Endodermal cell (in vitro differentiated cells): Measurements from ENCODE around the gene NKPD1. TPM values are rescaled to one million over a fixed set of nuclear protein-coding genes. Genes with fewer than 3 reads are reported as not detected.

Source experiments
- DNase-seq: peaks from one replicate; pipeline ENCODE4 v3.0.0-alpha.2; 2017
- H3K27ac ChIP-seq: 2 replicates; pipeline ENCODE4 v1.5.1; 2013; ENCODE audit warnings: mild to moderate bottlenecking, low read depth, low read length, moderate library complexity
- H3K27me3 ChIP-seq: 2 replicates; pipeline ENCODE4 v1.6.1; 2013; ENCODE audit warnings: mild to moderate bottlenecking, low read length, moderate library complexity; ENCODE audit not compliant: insufficient read depth, control insufficient read depth, poor library complexity, severe bottlenecking
- H3K36me3 ChIP-seq: 2 replicates; pipeline ENCODE4 v1.7.0; 2013; ENCODE audit warnings: mild to moderate bottlenecking, low read length, moderate library complexity; ENCODE audit not compliant: control insufficient read depth, insufficient read depth
- H3K4me1 ChIP-seq: one replicate; pipeline ENCODE4 v1.7.0; 2013; ENCODE audit warnings: low read length; ENCODE audit not compliant: control insufficient read depth, insufficient read depth
- H3K4me3 ChIP-seq: 2 replicates; pipeline ENCODE4 v1.5.1; 2013; ENCODE audit warnings: mild to moderate bottlenecking, low read length, moderate library complexity
- H3K9ac ChIP-seq: 2 replicates; pipeline ENCODE4 v1.6.1; 2013; ENCODE audit warnings: mild to moderate bottlenecking, low read length, moderate library complexity; ENCODE audit not compliant: poor library complexity, severe bottlenecking; ENCODE audit errors: extremely low read depth
- H3K9me3 ChIP-seq: 2 replicates; pipeline ENCODE4 v1.6.1; 2013; ENCODE audit warnings: mild to moderate bottlenecking, low read length, moderate library complexity; ENCODE audit not compliant: control insufficient read depth
- H3K27ac Mint-ChIP-seq: 2 replicates; pipeline ENCODE4 v1.8.0; 2020; ENCODE audit warnings: mixed read lengths
- H3K27me3 Mint-ChIP-seq: 2 replicates; pipeline ENCODE4 v1.8.0; 2021; ENCODE audit warnings: mild to moderate bottlenecking, mixed read lengths; ENCODE audit not compliant: insufficient read depth
- H3K36me3 Mint-ChIP-seq: 2 replicates; pipeline ENCODE4 v1.8.0; 2020; ENCODE audit warnings: low read depth, mixed read lengths
- H3K4me1 Mint-ChIP-seq: 2 replicates; pipeline ENCODE4 v1.8.0; 2020; ENCODE audit warnings: mixed read lengths
- H3K4me3 Mint-ChIP-seq: 2 replicates; pipeline ENCODE4 v1.8.0; 2020; ENCODE audit warnings: mild to moderate bottlenecking, moderate library complexity, mixed read lengths
- H3K9me3 Mint-ChIP-seq: 2 replicates; pipeline ENCODE4 v1.8.0; 2020; ENCODE audit warnings: mild to moderate bottlenecking, mixed read lengths
- WGBS, 2 experiments: methylation state at CpG; one replicate each; pipeline versions ENCODE4 v1.1.5 to v1.1.7; 2013; ENCODE audit warnings: missing lambda C conversion rate in 2 of 2, mixed read lengths in 1 of 2; ENCODE audit not compliant: insufficient coverage in 1 of 2, insufficient read length in 1 of 2; 5-methylcytosine and 5-hydroxymethylcytosine counted together
- total RNA-seq, 2 donors: library from RNA; stranded (reverse); fragmentation: NEBNext Ultra II Directional in 1 of 2; extraction: Animal tissue kit (Norgen Biotek cat#: 25700) in 1 of 2; gene quantifications; 2 replicates in 1 of 2; 3 replicates in 1 of 2; pipeline ENCODE4 v1.2.1, GENCODE V29; 2021
- TF ChIP-seq, protein P1 (sequence below): fragments of 200-600 bp; sonication (generic); conservative IDR thresholded peaks from 2 replicates; pipeline ENCODE4 v1.5.0; 2021; ENCODE audit warnings: antibody characterized with exemption, mild to moderate bottlenecking

NKPD1 gene
- total RNA-seq, 2 donors from 2014 or later, result 0.15 to 0.22 TPM

- 94 to 97% methylated on average over 5 to 18 of the region's 18 CpGs for WGBS, 2 experiments
- Mint-ChIP-seq H3K4me1 (no peaks in the 10 kb centered on the region), H3K4me3 (no peak overlapping the region), H3K27ac (no peak overlapping the region), H3K9me3 (no peaks in the 10 kb centered on the region), H3K36me3 (peaks cover 28% of the 10 kb centered on the region), H3K27me3 (peaks cover 13% of the 10 kb centered on the region)
- TF ChIP-seq, protein P1, sequence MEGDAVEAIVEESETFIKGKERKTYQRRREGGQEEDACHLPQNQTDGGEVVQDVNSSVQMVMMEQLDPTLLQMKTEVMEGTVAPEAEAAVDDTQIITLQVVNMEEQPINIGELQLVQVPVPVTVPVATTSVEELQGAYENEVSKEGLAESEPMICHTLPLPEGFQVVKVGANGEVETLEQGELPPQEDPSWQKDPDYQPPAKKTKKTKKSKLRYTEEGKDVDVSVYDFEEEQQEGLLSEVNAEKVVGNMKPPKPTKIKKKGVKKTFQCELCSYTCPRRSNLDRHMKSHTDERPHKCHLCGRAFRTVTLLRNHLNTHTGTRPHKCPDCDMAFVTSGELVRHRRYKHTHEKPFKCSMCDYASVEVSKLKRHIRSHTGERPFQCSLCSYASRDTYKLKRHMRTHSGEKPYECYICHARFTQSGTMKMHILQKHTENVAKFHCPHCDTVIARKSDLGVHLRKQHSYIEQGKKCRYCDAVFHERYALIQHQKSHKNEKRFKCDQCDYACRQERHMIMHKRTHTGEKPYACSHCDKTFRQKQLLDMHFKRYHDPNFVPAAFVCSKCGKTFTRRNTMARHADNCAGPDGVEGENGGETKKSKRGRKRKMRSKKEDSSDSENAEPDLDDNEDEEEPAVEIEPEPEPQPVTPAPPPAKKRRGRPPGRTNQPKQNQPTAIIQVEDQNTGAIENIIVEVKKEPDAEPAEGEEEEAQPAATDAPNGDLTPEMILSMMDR, result no peak
- H3K9ac ChIP-seq, result no peak overlapping the region
- no peak overlapping the region for H3K4me3 ChIP-seq
- no peaks in the 10 kb centered on the region for H3K9me3 ChIP-seq
- DNase-seq, result no peak
- H3K27ac ChIP-seq, result no peak overlapping the region
- H3K36me3 ChIP-seq, result peaks cover 18% of the 10 kb centered on the region
- H3K27me3 ChIP-seq, result no peaks in the 10 kb centered on the region
- H3K4me1 ChIP-seq, result no peaks in the 10 kb centered on the region
These were observed 14.0 kb downstream of the NKPD1 start for GRCh38 chr19:45146741-45147205.

- H3K36me3 ChIP-seq, result peaks cover 18% of the 10 kb centered on the region
- no peak overlapping the region for H3K9ac ChIP-seq
- H3K27me3 Mint-ChIP-seq, result peaks cover 8% of the 10 kb centered on the region
- no peak overlapping the region for H3K27ac ChIP-seq
- DNase-seq, result no peak
- H3K4me1 ChIP-seq, result no peaks in the 10 kb centered on the region
- no peaks in the 10 kb centered on the region for H3K9me3 Mint-ChIP-seq
- TF ChIP-seq, protein P1, result no peak
- H3K27me3 ChIP-seq, result no peaks in the 10 kb centered on the region
- no peak overlapping the region for H3K4me3 ChIP-seq
- no peaks in the 10 kb centered on the region for H3K9me3 ChIP-seq
- peaks cover 33% of the 10 kb centered on the region for H3K36me3 Mint-ChIP-seq
- no peaks in the 10 kb centered on the region for H3K4me1 Mint-ChIP-seq
- no peak overlapping the region for H3K27ac Mint-ChIP-seq
- H3K4me3 Mint-ChIP-seq, result no peak overlapping the region
- 89 to 94% methylated on average over 8 to 13 of the region's 13 CpGs for WGBS, 2 experiments
These were observed 14.5 kb downstream of the NKPD1 start for GRCh38 chr19:45146251-45146650.

DNA sequence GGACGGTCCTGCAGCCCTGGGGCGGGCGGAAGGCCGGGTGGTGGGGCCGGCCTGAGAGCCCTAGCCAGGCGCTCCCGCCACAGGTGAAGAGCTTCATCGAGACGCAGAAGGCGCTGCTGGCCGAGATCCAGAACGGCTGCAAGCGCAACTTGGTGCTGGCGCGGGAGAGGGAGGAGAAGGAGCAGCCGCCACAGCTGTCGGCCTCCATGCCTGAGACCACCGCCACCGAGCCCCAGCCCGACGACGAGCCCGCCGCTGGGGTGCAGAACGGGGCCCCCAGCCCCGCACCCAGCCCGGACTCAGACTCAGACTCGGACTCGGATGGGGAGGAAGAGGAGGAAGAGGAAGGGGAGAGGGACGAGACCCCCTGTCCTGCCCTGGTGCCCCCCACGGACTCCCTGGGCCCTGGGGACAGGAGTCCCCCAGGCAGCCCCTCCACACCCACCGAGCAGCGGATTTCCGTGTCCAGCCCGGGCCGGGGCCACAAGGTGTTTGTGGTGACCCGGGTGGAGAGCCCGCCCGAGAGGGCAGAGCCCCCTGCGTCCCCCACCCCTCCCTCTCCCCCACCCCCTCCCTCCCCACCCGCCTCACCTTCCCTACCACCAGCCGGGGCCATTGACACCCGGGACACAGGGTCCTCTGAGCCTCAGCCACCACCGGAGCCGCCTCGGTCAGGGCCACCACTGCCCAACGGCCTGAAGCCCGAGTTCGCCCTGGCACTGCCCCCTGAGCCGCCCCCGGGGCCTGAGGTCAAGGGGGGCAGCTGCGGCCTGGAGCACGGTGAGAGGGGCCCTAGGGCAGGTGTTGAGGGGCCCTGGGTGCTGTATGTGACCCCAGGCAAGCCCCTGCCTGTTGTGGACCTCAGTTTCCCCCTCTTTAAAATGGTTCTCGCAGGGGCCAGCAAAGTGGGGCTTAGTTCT, 15.3 kb downstream of the NKPD1 start:
- H3K4me3 Mint-ChIP-seq, result no peak overlapping the region
- no peak overlapping the region for H3K27ac Mint-ChIP-seq
- no peaks in the 10 kb centered on the region for H3K27me3 ChIP-seq
- no peaks in the 10 kb centered on the region for H3K9me3 ChIP-seq
- H3K9ac ChIP-seq, result no peak overlapping the region
- H3K4me1 Mint-ChIP-seq, result no peaks in the 10 kb centered on the region
- H3K36me3 ChIP-seq, result peaks cover 22% of the 10 kb centered on the region
- H3K36me3 Mint-ChIP-seq, result peaks cover 37% of the 10 kb centered on the region
- no peak for DNase-seq
- TF ChIP-seq, protein P1, result no peak
- 94 to 96% methylated on average over 14 to 48 of the region's 54 CpGs for WGBS, 2 experiments
- no peaks in the 10 kb centered on the region for H3K4me1 ChIP-seq
- H3K9me3 Mint-ChIP-seq, result no peaks in the 10 kb centered on the region
- peaks cover 2% of the 10 kb centered on the region for H3K27me3 Mint-ChIP-seq
- no peak overlapping the region for H3K4me3 ChIP-seq
- no peak overlapping the region for H3K27ac ChIP-seq
